Mucosa of stomach (tissue), 1 donor: ENCODE results near the gene TBRG4.

Experiments used
- H3K27me3 ChIP-seq: one replicate; pipeline ENCODE4 v1.7.0; 2013; ENCODE audit warnings: mild to moderate bottlenecking, low read length; ENCODE audit not compliant: control insufficient read depth, insufficient read depth
- H3K36me3 ChIP-seq: one replicate; pipeline ENCODE4 v1.7.0; 2013; ENCODE audit warnings: low read length; ENCODE audit not compliant: control insufficient read depth, insufficient read depth
- H3K4me1 ChIP-seq: one replicate; pipeline ENCODE4 v1.7.0; 2013; ENCODE audit warnings: mild to moderate bottlenecking, low read length; ENCODE audit not compliant: control insufficient read depth, insufficient read depth
- H3K4me3 ChIP-seq: one replicate; pipeline ENCODE4 v1.7.0; 2013; ENCODE audit warnings: low read length
- H3K9ac ChIP-seq: one replicate; pipeline ENCODE4 v1.7.0; 2013; ENCODE audit warnings: mild to moderate bottlenecking, low read length, moderate library complexity
- H3K9me3 ChIP-seq: one replicate; pipeline ENCODE4 v1.7.0; 2013; ENCODE audit warnings: mild to moderate bottlenecking, low read length, moderate library complexity; ENCODE audit not compliant: control insufficient read depth
- donor health status: Pancreatic carcinoma.

The TBRG4 gene

DNA sequence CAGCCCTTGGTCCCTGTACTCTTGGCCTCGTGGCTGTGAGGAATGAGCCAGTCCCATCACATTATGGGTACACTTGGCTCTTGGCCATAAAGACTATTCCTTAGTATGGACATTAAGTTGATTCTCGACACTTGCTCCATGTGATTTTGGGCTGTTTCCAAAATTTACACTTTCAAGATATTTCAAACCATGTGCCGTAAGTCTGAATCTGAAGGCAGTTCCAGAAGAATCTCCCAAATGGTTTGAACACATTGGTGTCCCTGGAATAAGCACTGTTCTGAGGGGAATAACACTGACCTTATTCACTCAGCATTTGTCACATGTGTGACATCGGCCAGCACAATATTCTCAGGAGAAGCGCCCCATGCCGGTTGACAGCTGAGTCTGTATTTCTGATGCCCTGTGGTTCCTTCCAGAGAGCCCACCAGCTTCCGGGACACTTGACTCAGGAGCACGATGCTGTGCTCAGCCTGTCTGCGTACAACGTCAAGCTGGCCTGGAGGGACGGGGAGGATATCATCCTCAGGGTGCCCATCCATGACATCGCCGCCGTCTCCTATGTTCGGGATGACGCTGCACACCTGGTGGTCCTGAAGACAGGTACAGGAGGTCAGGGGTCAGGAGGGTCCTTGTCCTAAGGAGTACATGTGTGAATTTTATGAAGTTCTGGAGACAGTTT, 47.3 kb downstream of the TBRG4 start:
- H3K36me3 ChIP-seq: peaks cover 3% of the 10 kb centered on the region
- H3K9me3 ChIP-seq: no peaks in the 10 kb centered on the region
- H3K4me1 ChIP-seq: no peaks in the 10 kb centered on the region
- H3K27me3 ChIP-seq: no peaks in the 10 kb centered on the region
- no peak overlapping the region for H3K4me3 ChIP-seq
- no peak overlapping the region for H3K9ac ChIP-seq

DNA sequence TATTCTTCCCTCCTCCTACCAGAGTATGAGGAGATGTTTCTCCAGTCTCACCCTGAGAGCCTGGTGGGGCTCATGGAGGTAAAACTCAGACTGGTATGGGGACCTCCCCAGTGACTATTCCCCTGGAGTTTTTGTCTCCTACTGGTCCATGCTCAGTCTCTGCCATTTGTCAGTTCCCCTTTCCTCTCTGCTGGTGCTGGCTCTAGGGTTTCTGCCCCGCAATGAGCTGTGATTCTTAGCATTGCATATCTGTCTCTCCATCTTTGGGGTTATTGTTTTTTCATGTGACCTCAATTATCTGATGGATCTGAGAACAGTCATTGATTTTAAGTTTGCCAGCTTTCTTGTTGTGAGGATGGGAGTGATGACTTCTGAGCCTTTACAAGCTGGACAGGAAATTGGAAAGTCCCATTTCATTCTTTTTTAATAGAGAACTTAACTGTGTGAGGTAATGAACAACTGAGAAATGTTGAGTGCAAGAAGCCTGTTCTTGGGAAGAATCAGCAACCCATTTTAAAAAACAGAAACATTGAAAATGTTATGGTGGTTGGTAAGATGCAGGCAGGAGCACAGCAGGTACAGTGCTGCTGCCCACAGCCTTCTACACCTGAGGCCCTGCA, 49.6 kb downstream of the TBRG4 start:
- no peaks in the 10 kb centered on the region for H3K9me3 ChIP-seq
- H3K4me1 ChIP-seq: no peaks in the 10 kb centered on the region
- H3K36me3 ChIP-seq: peaks cover 3% of the 10 kb centered on the region
- H3K4me3 ChIP-seq: no peak overlapping the region
- H3K9ac ChIP-seq: no peak overlapping the region
- no peaks in the 10 kb centered on the region for H3K27me3 ChIP-seq

DNA sequence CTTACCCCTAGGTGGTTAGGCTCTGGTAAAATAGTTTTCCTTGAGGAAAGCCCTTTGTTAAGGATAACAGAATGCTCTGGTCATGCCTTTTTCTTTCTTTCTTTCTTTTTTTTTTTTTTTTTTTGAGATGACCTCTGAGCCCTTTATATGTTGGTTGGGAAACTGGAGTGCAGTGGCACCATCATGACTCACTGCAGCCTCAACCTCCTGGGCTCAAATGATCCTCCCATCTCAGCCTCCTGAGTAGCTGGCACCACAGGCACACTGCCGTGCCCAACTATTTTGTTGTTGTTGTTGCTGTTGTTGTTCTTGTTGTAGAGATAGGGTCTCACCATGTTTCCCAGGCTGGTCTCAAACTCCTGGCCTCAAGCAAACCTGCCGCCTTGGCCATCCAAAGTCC, 50.1 kb downstream of the TBRG4 start:
- no peaks in the 10 kb centered on the region for H3K4me1 ChIP-seq
- no peak overlapping the region for H3K9ac ChIP-seq
- H3K4me3 ChIP-seq: no peak overlapping the region
- no peaks in the 10 kb centered on the region for H3K9me3 ChIP-seq
- H3K36me3 ChIP-seq: peaks cover 3% of the 10 kb centered on the region
- H3K27me3 ChIP-seq: no peaks in the 10 kb centered on the region

DNA sequence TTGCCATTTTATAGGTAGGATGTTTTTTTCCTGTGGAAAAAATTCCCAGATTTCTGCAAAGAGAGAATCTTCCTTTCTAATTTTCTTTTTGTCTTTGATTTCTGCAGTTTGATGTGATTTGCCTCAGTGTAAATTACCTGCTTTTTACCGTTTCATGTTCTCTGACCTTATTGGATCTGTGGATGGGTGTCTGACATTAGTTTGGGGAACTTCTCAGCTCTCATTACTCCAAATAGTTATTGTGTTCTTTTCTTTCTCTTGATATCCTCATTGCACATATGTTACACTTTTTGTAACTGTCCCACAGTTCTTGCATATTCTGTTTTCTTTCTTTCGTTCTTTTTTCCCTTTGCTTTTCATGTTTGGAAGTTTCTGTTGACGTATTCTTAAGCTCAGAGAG, 51.2 kb downstream of the TBRG4 start:
- H3K27me3 ChIP-seq: no peaks in the 10 kb centered on the region
- H3K9ac ChIP-seq: no peak overlapping the region
- no peaks in the 10 kb centered on the region for H3K4me1 ChIP-seq
- H3K9me3 ChIP-seq: no peaks in the 10 kb centered on the region
- H3K36me3 ChIP-seq: peaks cover 3% of the 10 kb centered on the region
- H3K4me3 ChIP-seq: no peak overlapping the region

DNA sequence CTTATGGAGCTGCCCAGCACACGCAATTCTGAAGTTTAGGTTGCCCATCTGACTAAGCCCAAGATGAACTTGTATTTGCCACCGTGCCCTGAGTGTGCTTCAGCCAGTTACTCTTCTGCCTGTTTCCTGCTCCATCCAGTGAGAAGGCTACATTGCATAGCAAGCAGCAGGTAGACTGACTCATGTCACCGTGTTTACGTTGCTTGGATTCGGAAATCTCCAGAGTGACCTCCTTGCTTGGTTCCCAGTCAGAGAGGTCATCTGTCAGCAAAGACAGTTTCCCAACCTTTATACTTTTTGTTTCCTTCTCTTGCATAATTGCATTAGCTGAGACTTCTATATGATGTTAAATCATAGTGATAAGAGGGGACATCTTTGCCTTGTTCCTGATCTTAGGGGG, 53.6 kb downstream of the TBRG4 start:
- H3K9me3 ChIP-seq: no peaks in the 10 kb centered on the region
- no peaks in the 10 kb centered on the region for H3K27me3 ChIP-seq
- H3K4me1 ChIP-seq: no peaks in the 10 kb centered on the region
- no peak overlapping the region for H3K9ac ChIP-seq
- no peak overlapping the region for H3K4me3 ChIP-seq
- no peaks in the 10 kb centered on the region for H3K36me3 ChIP-seq

DNA sequence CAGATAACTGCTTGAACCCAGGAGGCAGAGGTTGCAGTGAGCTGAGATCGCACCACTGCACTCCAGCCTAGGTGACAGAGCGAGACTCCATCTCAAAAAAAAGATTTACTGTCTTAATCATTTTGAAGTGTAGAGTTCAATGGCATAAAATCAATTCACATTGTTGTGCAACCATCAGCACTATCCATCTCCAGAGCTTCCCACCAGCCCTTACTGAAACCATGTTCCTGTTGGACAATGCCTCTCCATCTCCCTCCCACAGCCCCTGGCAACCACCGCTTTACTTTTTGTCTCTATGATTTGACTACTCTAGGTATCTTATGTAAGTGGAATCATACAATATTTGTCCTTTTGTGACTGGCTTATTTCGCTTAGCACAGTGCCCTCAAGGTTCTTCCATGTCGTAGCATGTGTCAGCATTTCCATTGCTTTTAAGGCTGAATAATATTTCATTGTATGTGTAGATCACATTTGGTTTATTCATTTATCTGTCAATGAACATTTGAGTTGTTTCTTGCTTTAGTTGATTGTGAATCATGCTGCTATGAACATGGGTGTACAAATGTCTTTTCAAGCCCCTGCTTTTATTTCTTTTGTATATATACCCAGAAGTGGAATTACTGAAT, 55.8 kb downstream of the TBRG4 start:
- Histone ChIP-seq H3K36me3 (no peaks in the 10 kb centered on the region), H3K27me3 (no peaks in the 10 kb centered on the region), H3K4me3 (no peak overlapping the region), H3K4me1 (no peaks in the 10 kb centered on the region), H3K9ac (no peak overlapping the region), H3K9me3 (no peaks in the 10 kb centered on the region)

DNA sequence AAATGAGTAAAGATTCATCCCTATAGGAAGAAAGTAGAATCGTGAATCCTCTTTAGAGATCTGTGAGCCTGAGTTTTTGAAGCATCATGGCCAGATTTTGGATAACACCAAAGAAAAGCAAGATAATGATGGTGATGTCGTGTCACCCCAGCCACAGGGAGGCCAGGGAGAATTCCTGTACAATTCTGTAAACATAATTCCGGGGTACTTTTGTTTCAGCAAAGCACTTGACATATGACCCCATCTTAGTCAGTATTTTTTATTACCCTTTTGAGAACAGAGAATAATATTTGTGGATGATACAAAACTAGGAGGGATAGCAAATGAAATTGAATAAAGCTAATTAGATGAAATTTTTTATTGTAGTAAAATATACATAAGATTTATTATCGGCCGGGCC, 56.5 kb downstream of the TBRG4 start:
- no peaks in the 10 kb centered on the region for H3K9me3 ChIP-seq
- no peaks in the 10 kb centered on the region for H3K27me3 ChIP-seq
- H3K36me3 ChIP-seq: no peaks in the 10 kb centered on the region
- no peak overlapping the region for H3K9ac ChIP-seq
- no peak overlapping the region for H3K4me3 ChIP-seq
- no peaks in the 10 kb centered on the region for H3K4me1 ChIP-seq

DNA sequence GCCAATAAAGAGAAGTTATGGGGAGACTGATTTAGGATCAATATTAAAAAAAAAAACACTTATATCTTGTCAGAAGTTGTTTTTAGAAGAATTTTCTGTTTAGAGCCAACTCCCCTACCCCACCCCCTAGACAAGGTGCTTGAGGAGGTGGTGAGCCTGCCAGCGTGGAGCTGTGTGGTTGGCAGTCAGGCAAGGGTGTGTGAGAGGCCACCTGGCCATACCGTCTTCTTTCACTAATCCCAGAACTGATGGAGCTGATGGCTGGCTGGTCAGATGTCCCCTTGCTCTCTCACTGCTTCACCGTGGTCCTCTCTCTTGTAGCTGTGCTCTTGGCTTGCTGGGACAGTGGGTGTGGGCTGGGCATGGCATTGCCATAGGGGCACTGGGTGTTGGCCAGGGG, 57.1 kb downstream of the TBRG4 start:
- Histone ChIP-seq H3K9ac (no peak overlapping the region), H3K9me3 (no peaks in the 10 kb centered on the region), H3K4me3 (no peak overlapping the region), H3K36me3 (no peaks in the 10 kb centered on the region), H3K4me1 (no peaks in the 10 kb centered on the region), H3K27me3 (no peaks in the 10 kb centered on the region)

DNA sequence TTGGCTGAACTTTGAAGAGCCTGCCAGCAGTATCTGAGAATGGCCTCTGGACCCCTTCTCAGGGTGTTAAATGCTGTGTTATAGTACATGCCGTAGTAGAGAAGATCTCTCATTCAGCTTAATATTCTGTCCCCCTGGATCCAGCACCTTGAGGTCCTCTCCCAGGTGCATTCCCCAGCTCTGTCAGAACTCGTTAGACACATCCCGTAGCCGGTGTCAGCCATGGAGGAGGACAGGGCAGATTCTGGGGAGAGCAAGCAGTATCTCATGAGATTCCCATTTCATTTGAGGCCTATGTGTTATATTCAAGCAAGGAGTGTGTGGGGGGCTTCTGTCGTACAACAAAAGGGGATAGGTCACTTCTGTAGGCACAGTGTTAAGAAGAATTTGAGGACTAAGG, 57.6 kb downstream of the TBRG4 start:
- Histone ChIP-seq H3K36me3 (no peaks in the 10 kb centered on the region), H3K9ac (no peak overlapping the region), H3K4me1 (no peaks in the 10 kb centered on the region), H3K27me3 (no peaks in the 10 kb centered on the region), H3K4me3 (no peak overlapping the region), H3K9me3 (no peaks in the 10 kb centered on the region)

DNA sequence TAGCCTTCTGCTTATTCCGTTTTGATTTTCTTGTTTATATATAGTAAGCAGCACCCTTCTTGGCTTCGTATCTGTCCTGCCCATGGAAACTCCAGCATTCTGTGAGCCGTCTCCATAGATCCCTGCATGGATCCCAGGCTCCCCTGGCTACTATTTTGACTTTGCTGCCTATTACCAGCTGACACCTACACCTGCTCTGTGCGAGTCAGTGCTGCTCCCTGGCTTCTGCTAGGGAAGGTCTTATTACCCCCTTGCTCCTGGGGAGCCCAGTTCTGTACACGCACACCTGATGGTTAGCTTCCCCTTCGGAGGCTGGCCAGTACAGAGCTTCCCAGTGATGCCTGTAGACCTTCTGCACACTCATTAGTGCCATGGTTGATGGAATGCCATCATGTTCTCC, 58.1 kb downstream of the TBRG4 start:
- no peaks in the 10 kb centered on the region for H3K36me3 ChIP-seq
- H3K9ac ChIP-seq: no peak overlapping the region
- H3K9me3 ChIP-seq: no peaks in the 10 kb centered on the region
- no peak overlapping the region for H3K4me3 ChIP-seq
- no peaks in the 10 kb centered on the region for H3K4me1 ChIP-seq
- H3K27me3 ChIP-seq: no peaks in the 10 kb centered on the region

DNA sequence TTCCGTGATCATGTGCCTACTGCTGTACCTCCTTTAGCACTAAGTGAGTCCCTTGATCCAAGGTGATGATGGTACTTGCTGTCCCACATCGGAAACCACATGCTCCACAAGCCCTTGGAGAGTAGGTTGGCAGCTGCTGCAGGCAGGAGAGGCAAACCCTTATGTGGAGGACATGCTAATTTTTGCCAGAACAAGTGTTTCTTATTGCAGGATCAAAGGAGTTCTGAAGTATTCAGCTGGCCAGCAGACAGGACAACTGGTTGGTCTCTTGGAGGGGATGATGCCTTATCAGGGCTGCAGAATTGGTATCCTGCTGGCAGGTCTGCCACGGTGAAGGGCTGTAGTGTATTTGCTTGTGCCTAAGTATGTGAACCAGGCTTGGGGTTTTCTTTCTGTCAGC, 59.5 kb downstream of the TBRG4 start:
- H3K27me3 ChIP-seq: no peaks in the 10 kb centered on the region
- H3K36me3 ChIP-seq: no peaks in the 10 kb centered on the region

DNA sequence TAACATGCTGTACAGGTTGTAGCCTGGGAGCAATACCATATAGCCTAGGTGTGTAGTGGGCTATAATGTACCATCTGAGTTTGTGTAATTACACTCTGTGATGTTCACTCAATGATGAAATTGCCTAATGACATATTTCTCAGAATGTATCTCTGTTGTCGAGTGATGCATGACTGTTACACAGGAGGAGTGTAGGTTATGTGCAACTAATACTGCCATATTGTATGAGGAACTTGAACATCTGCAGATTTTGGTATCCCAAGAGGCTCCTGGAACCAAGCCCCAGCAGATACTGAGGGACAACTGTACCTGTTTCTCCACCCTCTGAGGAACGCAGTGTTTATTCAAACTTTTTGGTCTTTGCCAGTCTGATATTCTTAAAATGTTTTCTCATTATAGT, 61.3 kb downstream of the TBRG4 start:
- Histone ChIP-seq H3K4me3 (no peak overlapping the region), H3K36me3 (no peaks in the 10 kb centered on the region), H3K9ac (no peak overlapping the region), H3K9me3 (no peaks in the 10 kb centered on the region), H3K27me3 (no peaks in the 10 kb centered on the region), H3K4me1 (no peaks in the 10 kb centered on the region)

More for the DNA sequence above, 59.5 kb downstream of the TBRG4 start:
- H3K9ac ChIP-seq: no peak overlapping the region
- no peaks in the 10 kb centered on the region for H3K9me3 ChIP-seq
- H3K4me3 ChIP-seq: no peak overlapping the region
- H3K4me1 ChIP-seq: no peaks in the 10 kb centered on the region
